ENCODE measurements around the gene TMEM205. TPM values are rescaled to one million over a fixed set of nuclear protein-coding genes. Genes with fewer than 3 reads are reported as not detected.

TMEM205 gene
- total and polyA plus RNA-seq, 7 experiments from 2014 or later, result 19.5 to 81.0 (median 33.1) TPM

- ATAC-seq (no peak), DNase-seq (peak in 1 of 9 donors; percentile 9)
- Histone ChIP-seq H3K36me3 (ENCODE audit: control insufficient read depth in 2 of 3, insufficient read depth in 3 of 3, low read length in 3 of 3) (peaks cover 0 to 15% (median 0%) of the 10 kb centered on the region in 3 experiments), H3K27me3 (ENCODE audit: control insufficient read depth in 2 of 2, insufficient read depth in 2 of 2, low read length in 2 of 2) (no peaks in the 10 kb centered on the region), H3K4me3 (ENCODE audit: low read length) (peak overlapping the region; percentile 92), H3K4me1 (ENCODE audit: control insufficient read depth in 2 of 2, insufficient read depth in 2 of 2, low read length in 2 of 2) (peaks cover 21 to 30% of the 10 kb centered on the region in 2 donors), H3K27ac (ENCODE audit: low read depth, low read length) (peak overlapping the region; percentile 92), H3K9me3 (ENCODE audit: control insufficient read depth in 2 of 3, low read length in 3 of 3) (no peaks in the 10 kb centered on the region)
- peaks cover 11 to 27% (median 20%) of the 10 kb centered on the region in 5 donors for H3K36me3 Mint-ChIP-seq
- peaks cover 12 to 38% (median 27%) of the 10 kb centered on the region in 7 donors for H3K4me1 Mint-ChIP-seq
- peaks cover 0 to 2% (median 0%) of the 10 kb centered on the region in 11 donors for H3K9me3 Mint-ChIP-seq
- CTCF ChIA-PET, result interaction anchor here (1.1 to 2.3 kb wide), 6 partner anchors 9 to 108 kb away, joined by 3 to 13 read pairs (median 6); partner anchors contain the start of genes CCDC159, RAB3D and TMEM205
- POLR2A ChIA-PET, result interaction anchor here (1.1 to 3.6 kb wide), 9 partner anchors 10 to 393 kb away, joined by 4 to 36 read pairs (median 12); partner anchors contain the start of genes CCDC159, ECSIT, EPOR and ODAD3
- no peak overlapping the region for H3K4me3 Mint-ChIP-seq
- no peak overlapping the region for H3K27ac Mint-ChIP-seq
- intact Hi-C loops (cut with micrococcal nuclease), result loop anchor here (1.0 to 5.0 kb wide), 7 partner anchors 19 to 1418 kb away; partner anchors contain the start of genes CCDC159 (in 1 of the 2), JUNB (in 1 of the 2), ODAD3 (in 1 of the 2) and PLPPR2 (in 1 of the 2)
- no peaks in the 10 kb centered on the region for H3K27me3 Mint-ChIP-seq
Measured at GRCh38 chr19:11373885-11374432, 27.9 kb upstream of the TMEM205 start.

- intact Hi-C loops (cut with micrococcal nuclease), result loop anchor here in 1 of 2 donors (5.0 kb wide), 1 partner anchor 1419 kb away; the partner anchor contains the start of gene JUNB
- no peak overlapping the region for H3K27ac ChIP-seq (ENCODE audit: low read depth, low read length)
Measured at GRCh38 chr19:11373166-11373884, 27.3 kb upstream of the TMEM205 start.

GRCh38 chr19:11370744-11371143, 24.7 kb upstream of the TMEM205 start:
- no peaks in the 10 kb centered on the region for H3K27me3 ChIP-seq (ENCODE audit: control insufficient read depth in 2 of 2, insufficient read depth in 2 of 2, low read length in 2 of 2)
- no peaks in the 10 kb centered on the region for H3K9me3 ChIP-seq (ENCODE audit: control insufficient read depth in 2 of 3, low read length in 3 of 3)
- no peak overlapping the region for H3K27ac ChIP-seq (ENCODE audit: low read depth, low read length)
- Mint-ChIP-seq H3K27me3 (no peaks in the 10 kb centered on the region), H3K9me3 (no peaks in the 10 kb centered on the region), H3K4me1 (peaks cover 3 to 12% (median 8%) of the 10 kb centered on the region in 7 donors), H3K4me3 (no peak overlapping the region), H3K27ac (peak overlapping the region in 1 of 9 donors; percentile 86), H3K36me3 (peaks cover 10 to 30% (median 13%) of the 10 kb centered on the region in 5 donors)
- CTCF ChIA-PET, result interaction anchor here (1.3 kb wide), 1 partner anchor 10 kb away, joined by 4 read pairs; no protein-coding TSS in a partner anchor
- ATAC-seq (no peak), DNase-seq (no peak)
- POLR2A ChIA-PET, result interaction anchor here (1.0 kb wide), 1 partner anchor 158 kb away, joined by 3 read pairs; the partner anchor contains the start of gene ECSIT
- no peak overlapping the region for H3K4me3 ChIP-seq (ENCODE audit: low read length)
- peaks cover 0 to 22% (median 0%) of the 10 kb centered on the region in 3 experiments for H3K36me3 ChIP-seq (ENCODE audit: control insufficient read depth in 2 of 3, insufficient read depth in 3 of 3, low read length in 3 of 3)
- peaks cover 12% of the 10 kb centered on the region in 2 donors for H3K4me1 ChIP-seq (ENCODE audit: control insufficient read depth in 2 of 2, insufficient read depth in 2 of 2, low read length in 2 of 2)
- intact Hi-C loops (cut with micrococcal nuclease), result loop anchor here in 1 of 2 donors (5.0 kb wide), 1 partner anchor 1422 kb away; the partner anchor contains the start of gene JUNB

More at GRCh38 chr19:11373166-11373884, 27.3 kb upstream of the TMEM205 start:
- Histone ChIP-seq H3K9me3 (ENCODE audit: control insufficient read depth in 2 of 3, low read length in 3 of 3) (no peaks in the 10 kb centered on the region), H3K27me3 (ENCODE audit: control insufficient read depth in 2 of 2, insufficient read depth in 2 of 2, low read length in 2 of 2) (no peaks in the 10 kb centered on the region), H3K36me3 (ENCODE audit: control insufficient read depth in 2 of 3, insufficient read depth in 3 of 3, low read length in 3 of 3) (peaks cover 0 to 16% (median 0%) of the 10 kb centered on the region in 3 experiments), H3K4me1 (ENCODE audit: control insufficient read depth in 2 of 2, insufficient read depth in 2 of 2, low read length in 2 of 2) (peaks cover 21 to 30% of the 10 kb centered on the region in 2 donors), H3K4me3 (ENCODE audit: low read length) (peak overlapping the region; percentile 92)
- peak in 1 of 9 donors; percentile 4 for DNase-seq
- POLR2A ChIA-PET, result interaction anchor here (1.3 to 3.6 kb wide), 6 partner anchors 10 to 62 kb away, joined by 6 to 36 read pairs (median 24); partner anchors contain the start of genes CCDC159, EPOR, ODAD3 and PRKCSH
- H3K4me1 Mint-ChIP-seq, result peaks cover 12 to 34% (median 26%) of the 10 kb centered on the region in 7 donors
- H3K27me3 Mint-ChIP-seq, result no peaks in the 10 kb centered on the region
- peaks cover 15 to 26% (median 20%) of the 10 kb centered on the region in 5 donors for H3K36me3 Mint-ChIP-seq
- peak overlapping the region in 6 of 10 donors; percentile 2 to 72 (median 38) for H3K4me3 Mint-ChIP-seq
- H3K27ac Mint-ChIP-seq, result peak overlapping the region in 4 of 9 donors; percentile 3 to 90 (median 36)
- H3K9me3 Mint-ChIP-seq, result peaks cover 0 to 2% (median 0%) of the 10 kb centered on the region in 11 donors
- ATAC-seq, result no peak
- CTCF ChIA-PET, result interaction anchor here (2.0 to 2.2 kb wide), 2 partner anchors 10 to 109 kb away, joined by 7 to 8 read pairs; no protein-coding TSS in a partner anchor

GRCh38 chr19:11367528-11367927, 21.5 kb upstream of the TMEM205 start:
- H3K9me3 ChIP-seq (ENCODE audit: control insufficient read depth in 2 of 3, low read length in 3 of 3), result no peaks in the 10 kb centered on the region
- CTCF ChIA-PET, result interaction anchor here (0.6 kb wide), 1 partner anchor 42 kb away, joined by 3 read pairs; no protein-coding TSS in a partner anchor
- ATAC-seq, result no peak
- Mint-ChIP-seq H3K9me3 (no peaks in the 10 kb centered on the region), H3K27me3 (no peaks in the 10 kb centered on the region), H3K36me3 (peaks cover 5 to 36% (median 13%) of the 10 kb centered on the region in 5 donors), H3K4me3 (no peak overlapping the region), H3K27ac (peak overlapping the region in 1 of 9 donors; percentile 53), H3K4me1 (peaks cover 0 to 4% (median 0%) of the 10 kb centered on the region in 7 donors)
- H3K36me3 ChIP-seq (ENCODE audit: control insufficient read depth in 2 of 3, insufficient read depth in 3 of 3, low read length in 3 of 3), result peaks cover 0 to 42% (median 0%) of the 10 kb centered on the region in 3 experiments
- DNase-seq, result no peak
- no peak overlapping the region for H3K4me3 ChIP-seq (ENCODE audit: low read length)
- intact Hi-C loops (cut with micrococcal nuclease), result no loop called here
- H3K4me1 ChIP-seq (ENCODE audit: control insufficient read depth in 2 of 2, insufficient read depth in 2 of 2, low read length in 2 of 2), result no peaks in the 10 kb centered on the region
- H3K27ac ChIP-seq (ENCODE audit: low read depth, low read length), result no peak overlapping the region
- no peaks in the 10 kb centered on the region for H3K27me3 ChIP-seq (ENCODE audit: control insufficient read depth in 2 of 2, insufficient read depth in 2 of 2, low read length in 2 of 2)
- POLR2A ChIA-PET, result interaction anchor here (2.5 kb wide), 1 partner anchor 13 kb away, joined by 11 read pairs; no protein-coding TSS in a partner anchor

GRCh38 chr19:11365557-11366117, 19.6 kb upstream of the TMEM205 start:
- ChIA-PET CTCF (no interaction called here), POLR2A (no interaction called here)
- ATAC-seq (no peak), DNase-seq (no peak)
- Histone ChIP-seq H3K9me3 (ENCODE audit: control insufficient read depth in 2 of 3, low read length in 3 of 3) (no peaks in the 10 kb centered on the region), H3K36me3 (ENCODE audit: control insufficient read depth in 2 of 3, insufficient read depth in 3 of 3, low read length in 3 of 3) (peaks cover 0 to 44% (median 0%) of the 10 kb centered on the region in 3 experiments), H3K27ac (ENCODE audit: low read depth, low read length) (no peak overlapping the region), H3K4me1 (ENCODE audit: control insufficient read depth in 2 of 2, insufficient read depth in 2 of 2, low read length in 2 of 2) (no peaks in the 10 kb centered on the region), H3K4me3 (ENCODE audit: low read length) (no peak overlapping the region), H3K27me3 (ENCODE audit: control insufficient read depth in 2 of 2, insufficient read depth in 2 of 2, low read length in 2 of 2) (no peaks in the 10 kb centered on the region)
- intact Hi-C loops (cut with micrococcal nuclease), result no loop called here
- peaks cover 0 to 2% (median 0%) of the 10 kb centered on the region in 7 donors for H3K4me1 Mint-ChIP-seq
- H3K4me3 Mint-ChIP-seq, result no peak overlapping the region
- H3K27ac Mint-ChIP-seq, result no peak overlapping the region
- H3K9me3 Mint-ChIP-seq, result no peaks in the 10 kb centered on the region
- peaks cover 1 to 28% (median 9%) of the 10 kb centered on the region in 5 donors for H3K36me3 Mint-ChIP-seq
- H3K27me3 Mint-ChIP-seq, result no peaks in the 10 kb centered on the region

- no peaks in the 10 kb centered on the region for H3K9me3 ChIP-seq (ENCODE audit: control insufficient read depth in 2 of 3, low read length in 3 of 3)
- Mint-ChIP-seq H3K27me3 (no peaks in the 10 kb centered on the region), H3K36me3 (peaks cover 0 to 26% (median 9%) of the 10 kb centered on the region in 5 donors), H3K9me3 (no peaks in the 10 kb centered on the region), H3K4me3 (no peak overlapping the region), H3K27ac (no peak overlapping the region), H3K4me1 (peaks cover 0 to 2% (median 0%) of the 10 kb centered on the region in 7 donors)
- H3K4me1 ChIP-seq (ENCODE audit: control insufficient read depth in 2 of 2, insufficient read depth in 2 of 2, low read length in 2 of 2), result no peaks in the 10 kb centered on the region
- ChIA-PET CTCF (no interaction called here), POLR2A (no interaction called here)
- DNase-seq (no peak), ATAC-seq (no peak)
- intact Hi-C loops (cut with micrococcal nuclease), result no loop called here
- H3K27me3 ChIP-seq (ENCODE audit: control insufficient read depth in 2 of 2, insufficient read depth in 2 of 2, low read length in 2 of 2), result no peaks in the 10 kb centered on the region
- H3K36me3 ChIP-seq (ENCODE audit: control insufficient read depth in 2 of 3, insufficient read depth in 3 of 3, low read length in 3 of 3), result peaks cover 0 to 44% (median 0%) of the 10 kb centered on the region in 3 experiments
- no peak overlapping the region for H3K4me3 ChIP-seq (ENCODE audit: low read length)
- H3K27ac ChIP-seq (ENCODE audit: low read depth, low read length), result no peak overlapping the region
Measured at GRCh38 chr19:11364935-11365334, 18.9 kb upstream of the TMEM205 start.

All from naive thymus-derived CD4-positive, alpha-beta T cell (primary cell).